Breast epithelium (tissue), 3 donors: ENCODE data around the gene RABGEF1.
"Not testable (repeated sequence)": the region's sequence is repeated elsewhere in the genome, so short reads cannot be mapped to it uniquely, and the experiment has no call there.

Experiments used
- CTCF ChIP-seq, 3 donors: fragments of 450-650 bp; IDR thresholded peaks; one replicate each; pipeline ENCODE4 v1.5.1; 2016 to 2017; ENCODE audit warnings: antibody characterized with exemption in 3 of 3, mild to moderate bottlenecking in 3 of 3, moderate library complexity in 3 of 3
- POLR2A ChIP-seq: fragments of 450-650 bp; IDR thresholded peaks from one replicate; pipeline ENCODE4 v1.6.1; 2016; ENCODE audit warnings: antibody characterized with exemption, mild to moderate bottlenecking, moderate library complexity
- POLR2AphosphoS5 ChIP-seq, 3 donors: sonication (generic); formaldehyde crosslinking; IDR thresholded peaks; one replicate each; pipeline ENCODE4 v1.6.1; 2017; ENCODE audit warnings: antibody characterized with exemption in 3 of 3

GRCh38 chr7:66763633-66764355, 23.3 kb downstream of the RABGEF1 start:
- TF ChIP-seq CTCF (IDR thresholded peaks at IDR 0.05); POLR2AphosphoS5 (IDR thresholded peaks at IDR 0.05); POLR2A: not testable (repeated sequence)
